ENCODE measurements around the gene PROM1.

Gene PROM1

GRCh38 chr4:16026160-16026761 lies 57.6 kb downstream of the PROM1 start:
- Histone ChIP-seq H3K27me3 (replicated peaks; ENCODE audit: control insufficient read depth, insufficient read depth, low read length) (peaks cover 2% of the 10 kb centered on the region; the same call in 1 of the 2 replicates), H3K4me3 (replicated peaks; ENCODE audit: low read depth, low read length) (no peak overlapping the region), H3K36me3 (ENCODE audit: control insufficient read depth, insufficient read depth, low read length) (no peaks in the 10 kb centered on the region)
- TF ChIP-seq, protein P1, sequence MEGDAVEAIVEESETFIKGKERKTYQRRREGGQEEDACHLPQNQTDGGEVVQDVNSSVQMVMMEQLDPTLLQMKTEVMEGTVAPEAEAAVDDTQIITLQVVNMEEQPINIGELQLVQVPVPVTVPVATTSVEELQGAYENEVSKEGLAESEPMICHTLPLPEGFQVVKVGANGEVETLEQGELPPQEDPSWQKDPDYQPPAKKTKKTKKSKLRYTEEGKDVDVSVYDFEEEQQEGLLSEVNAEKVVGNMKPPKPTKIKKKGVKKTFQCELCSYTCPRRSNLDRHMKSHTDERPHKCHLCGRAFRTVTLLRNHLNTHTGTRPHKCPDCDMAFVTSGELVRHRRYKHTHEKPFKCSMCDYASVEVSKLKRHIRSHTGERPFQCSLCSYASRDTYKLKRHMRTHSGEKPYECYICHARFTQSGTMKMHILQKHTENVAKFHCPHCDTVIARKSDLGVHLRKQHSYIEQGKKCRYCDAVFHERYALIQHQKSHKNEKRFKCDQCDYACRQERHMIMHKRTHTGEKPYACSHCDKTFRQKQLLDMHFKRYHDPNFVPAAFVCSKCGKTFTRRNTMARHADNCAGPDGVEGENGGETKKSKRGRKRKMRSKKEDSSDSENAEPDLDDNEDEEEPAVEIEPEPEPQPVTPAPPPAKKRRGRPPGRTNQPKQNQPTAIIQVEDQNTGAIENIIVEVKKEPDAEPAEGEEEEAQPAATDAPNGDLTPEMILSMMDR (IDR thresholded peaks at IDR 0.05; ENCODE audit: insufficient read depth, low read length, poor library complexity, severe bottlenecking), result peak; percentile 69
- no peak for DNase-seq (ENCODE audit: extremely low read depth, insufficient read length)

- TF ChIP-seq, protein P1 (IDR thresholded peaks at IDR 0.05; ENCODE audit: insufficient read depth, low read length, poor library complexity, severe bottlenecking), result no peak
- no peak for DNase-seq (ENCODE audit: extremely low read depth, insufficient read length)
- H3K27me3 ChIP-seq (replicated peaks; ENCODE audit: control insufficient read depth, insufficient read depth, low read length), result peaks cover 2% of the 10 kb centered on the region; the same call in 1 of the 2 replicates
- no peak overlapping the region for H3K4me3 ChIP-seq (replicated peaks; ENCODE audit: low read depth, low read length)
- H3K36me3 ChIP-seq (ENCODE audit: control insufficient read depth, insufficient read depth, low read length), result no peaks in the 10 kb centered on the region
These were observed 58.6 kb downstream of the PROM1 start for GRCh38 chr4:16025268-16025667.

DNA sequence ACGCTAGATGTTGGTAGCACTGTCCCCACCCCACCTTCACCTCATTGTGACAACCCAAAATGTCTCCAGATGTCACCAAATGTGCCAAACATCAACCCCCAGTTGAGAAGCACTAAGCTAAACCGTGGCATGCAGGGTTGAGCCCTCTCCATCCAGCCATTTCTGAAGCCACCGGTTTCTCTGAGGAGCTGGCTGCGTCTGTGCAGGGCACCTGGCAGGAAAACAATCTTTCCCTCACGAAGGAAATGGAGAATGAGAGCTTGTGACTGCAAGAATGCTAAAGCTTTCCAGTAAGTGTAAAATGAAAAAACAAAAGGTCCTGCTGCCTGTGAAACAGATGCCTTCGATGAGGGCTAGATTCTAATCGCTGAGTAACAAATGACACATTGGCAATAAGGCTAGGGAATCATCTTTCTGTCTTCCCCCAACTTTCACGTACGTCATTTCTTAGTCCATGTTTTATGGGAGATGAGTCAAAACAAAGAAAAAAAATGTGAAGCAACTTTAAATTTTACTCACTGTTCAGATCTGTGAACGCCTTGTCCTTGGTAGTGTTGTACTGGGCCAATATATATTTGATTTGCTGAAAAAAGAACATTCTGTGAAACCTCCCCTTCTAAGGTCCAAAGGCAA lies 59.9 kb downstream of the PROM1 start:
- no peak for DNase-seq (ENCODE audit: extremely low read depth, insufficient read length)
- H3K36me3 ChIP-seq (ENCODE audit: control insufficient read depth, insufficient read depth, low read length), result no peaks in the 10 kb centered on the region
- no peak overlapping the region for H3K4me3 ChIP-seq (replicated peaks; ENCODE audit: low read depth, low read length)
- H3K27me3 ChIP-seq (replicated peaks; ENCODE audit: control insufficient read depth, insufficient read depth, low read length), result no peaks in the 10 kb centered on the region
- TF ChIP-seq, protein P1 (IDR thresholded peaks at IDR 0.05; ENCODE audit: insufficient read depth, low read length, poor library complexity, severe bottlenecking), result no peak

DNA sequence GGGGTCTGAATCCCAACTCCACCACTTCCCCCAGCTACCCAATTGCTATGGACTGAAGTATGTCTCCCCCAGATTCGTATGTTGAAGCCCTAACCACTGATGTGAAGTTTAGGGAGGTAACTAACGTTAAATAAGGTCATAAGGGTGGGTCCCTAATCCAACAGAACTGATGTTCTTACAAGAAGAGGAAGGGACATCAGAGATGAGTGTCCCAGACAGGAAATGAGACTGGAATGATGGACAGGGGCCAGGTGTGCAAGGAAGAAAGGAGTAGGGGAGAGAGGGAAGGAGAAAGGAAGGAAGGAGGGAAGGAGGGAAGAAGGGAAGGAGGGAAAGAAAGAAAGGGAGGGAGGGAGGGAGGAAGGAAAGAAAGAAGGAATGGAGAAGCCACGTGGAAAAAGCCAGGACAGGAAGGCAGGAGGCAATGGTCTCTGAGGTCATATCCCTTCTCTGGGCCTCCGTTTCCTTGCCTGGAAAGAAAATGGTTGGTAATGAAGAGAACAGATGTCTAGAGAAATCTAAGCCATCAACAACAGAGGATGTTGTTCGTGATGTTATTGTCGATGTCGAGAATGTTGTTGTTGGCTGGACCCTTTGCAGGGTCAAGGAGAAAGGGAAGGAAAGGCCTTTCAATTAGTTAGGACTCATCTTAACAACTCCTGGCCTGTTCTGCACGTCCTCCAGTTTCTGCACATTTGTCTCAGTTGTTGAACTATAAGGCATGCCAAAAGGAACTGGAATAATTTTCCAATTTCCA lies 61.8 kb downstream of the PROM1 start:
- DNase-seq (ENCODE audit: extremely low read depth, insufficient read length), result no peak
- TF ChIP-seq, protein P1 (IDR thresholded peaks at IDR 0.05; ENCODE audit: insufficient read depth, low read length, poor library complexity, severe bottlenecking), result no peak
- Histone ChIP-seq H3K27me3 (replicated peaks; ENCODE audit: control insufficient read depth, insufficient read depth, low read length) (no peaks in the 10 kb centered on the region; the same call in 1 of the 2 replicates), H3K4me3 (replicated peaks; ENCODE audit: low read depth, low read length) (no peak overlapping the region), H3K36me3 (ENCODE audit: control insufficient read depth, insufficient read depth, low read length) (no peaks in the 10 kb centered on the region)

- Histone ChIP-seq H3K4me3 (replicated peaks; ENCODE audit: low read depth, low read length) (no peak overlapping the region), H3K27me3 (replicated peaks; ENCODE audit: control insufficient read depth, insufficient read depth, low read length) (no peaks in the 10 kb centered on the region; the same call in none of the 2 replicates), H3K36me3 (ENCODE audit: control insufficient read depth, insufficient read depth, low read length) (no peaks in the 10 kb centered on the region)
- DNase-seq (ENCODE audit: extremely low read depth, insufficient read length), result no peak
- TF ChIP-seq, protein P1 (IDR thresholded peaks at IDR 0.05; ENCODE audit: insufficient read depth, low read length, poor library complexity, severe bottlenecking), result no peak
These were observed 64.2 kb downstream of the PROM1 start for GRCh38 chr4:16019649-16020048.

Measured in GM06990 (cell line).